ENCODE results near the gene CARD14.
A peak's percentile ranks its signal among the peaks of the same experiment; 100 is the strongest.
"Not testable (repeated sequence)": the region's sequence is repeated elsewhere in the genome, so short reads cannot be mapped to it uniquely, and the experiment has no call there.

The CARD14 gene

GRCh38 chr17:80195671-80196529, 26.1 kb downstream of the CARD14 start:
- Histone ChIP-seq H3K36me3 (ENCODE audit: control insufficient read depth, insufficient read depth, low read length) (no peaks in the 10 kb centered on the region), H3K4me1 (no peaks in the 10 kb centered on the region), H3K4me2 (ENCODE audit: low read length) (no peak overlapping the region), H2AFZ (no peak overlapping the region), H3K4me3 (ENCODE audit: low read depth, low read length) (no peak overlapping the region), H3K79me2 (no peaks in the 10 kb centered on the region), H3K9me3 (ENCODE audit: control insufficient read depth, low read length) (no peaks in the 10 kb centered on the region), H3K9ac (no peak overlapping the region), H3K27ac (no peak overlapping the region), H3K27me3 (ENCODE audit: control insufficient read depth, insufficient read depth, low read length) (no peaks in the 10 kb centered on the region)
- TF ChIP-seq CTCF (IDR thresholded peaks at IDR 0.05): peak; percentile 83

DNA sequence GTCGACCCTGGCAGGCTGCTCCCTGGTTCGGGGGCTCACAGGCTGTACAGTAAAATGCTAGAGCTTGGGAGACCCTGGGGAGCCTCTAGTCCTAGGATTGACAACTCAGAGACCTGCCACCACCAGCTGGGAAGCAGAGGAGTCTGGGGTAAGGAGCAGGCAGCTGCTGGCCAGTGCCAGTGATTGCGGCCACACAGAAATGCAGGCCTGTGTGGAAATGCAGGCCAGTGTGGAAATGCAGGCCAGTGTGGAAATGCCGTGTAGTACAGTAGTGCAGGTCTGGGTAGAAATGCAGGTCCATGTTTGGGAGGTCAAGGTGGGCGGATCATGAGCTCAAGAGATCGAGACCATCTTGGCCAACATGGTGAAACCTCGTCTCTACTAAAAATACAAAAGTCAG, 26.8 kb downstream of the CARD14 start:
- Histone ChIP-seq H3K4me3 (ENCODE audit: low read depth, low read length) (no peak overlapping the region), H3K9ac (no peak overlapping the region), H2AFZ (no peak overlapping the region), H3K4me2 (ENCODE audit: low read length) (no peak overlapping the region), H3K27me3 (ENCODE audit: control insufficient read depth, insufficient read depth, low read length) (no peaks in the 10 kb centered on the region), H3K36me3 (ENCODE audit: control insufficient read depth, insufficient read depth, low read length) (no peaks in the 10 kb centered on the region), H3K79me2 (no peaks in the 10 kb centered on the region), H3K9me3 (ENCODE audit: control insufficient read depth, low read length) (no peaks in the 10 kb centered on the region), H3K27ac (no peak overlapping the region), H3K4me1 (no peaks in the 10 kb centered on the region)
- TF ChIP-seq CTCF (IDR thresholded peaks at IDR 0.05): no peak

GRCh38 chr17:80198144-80198661, 28.4 kb downstream of the CARD14 start:
- no peak for TF ChIP-seq CTCF (IDR thresholded peaks at IDR 0.05)
- Histone ChIP-seq H3K4me3 (ENCODE audit: low read depth, low read length) (no peak overlapping the region), H3K9ac (no peak overlapping the region), H3K27ac (no peak overlapping the region), H3K9me3 (ENCODE audit: control insufficient read depth, low read length) (no peaks in the 10 kb centered on the region), H3K36me3 (ENCODE audit: control insufficient read depth, insufficient read depth, low read length) (no peaks in the 10 kb centered on the region), H3K27me3 (ENCODE audit: control insufficient read depth, insufficient read depth, low read length) (no peaks in the 10 kb centered on the region), H2AFZ (no peak overlapping the region), H3K79me2 (no peaks in the 10 kb centered on the region), H3K4me1 (no peaks in the 10 kb centered on the region), H3K4me2 (ENCODE audit: low read length) (no peak overlapping the region)

DNA sequence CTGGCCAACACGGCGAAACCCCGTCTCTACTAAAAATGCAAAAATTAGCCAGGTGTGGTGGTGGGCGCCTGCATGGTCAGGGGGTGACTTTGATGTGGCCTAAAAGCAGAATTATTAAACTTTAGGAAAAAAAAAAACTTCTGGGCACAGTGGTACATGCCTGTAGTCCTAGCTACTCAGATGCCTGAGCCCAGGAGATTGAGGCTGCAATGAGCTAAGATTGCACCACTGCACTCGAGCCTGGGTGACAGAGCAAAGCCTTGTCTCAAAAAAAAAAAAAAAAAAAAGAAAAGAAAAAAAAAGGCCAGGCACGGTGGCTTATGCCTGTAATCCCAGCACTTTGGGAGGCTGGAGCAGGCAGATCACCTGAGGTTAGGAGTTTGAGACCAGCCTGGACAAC, 29.5 kb downstream of the CARD14 start:
- not testable (repeated sequence) for H3K4me1 ChIP-seq; H3K36me3 ChIP-seq (ENCODE audit: control insufficient read depth, insufficient read depth, low read length); H3K9ac ChIP-seq; H3K9me3 ChIP-seq (ENCODE audit: control insufficient read depth, low read length); H2AFZ ChIP-seq; H3K27ac ChIP-seq; H3K27me3 ChIP-seq (ENCODE audit: control insufficient read depth, insufficient read depth, low read length); H3K4me3 ChIP-seq (ENCODE audit: low read depth, low read length); H3K4me2 ChIP-seq (ENCODE audit: low read length); H3K79me2 ChIP-seq

DNA sequence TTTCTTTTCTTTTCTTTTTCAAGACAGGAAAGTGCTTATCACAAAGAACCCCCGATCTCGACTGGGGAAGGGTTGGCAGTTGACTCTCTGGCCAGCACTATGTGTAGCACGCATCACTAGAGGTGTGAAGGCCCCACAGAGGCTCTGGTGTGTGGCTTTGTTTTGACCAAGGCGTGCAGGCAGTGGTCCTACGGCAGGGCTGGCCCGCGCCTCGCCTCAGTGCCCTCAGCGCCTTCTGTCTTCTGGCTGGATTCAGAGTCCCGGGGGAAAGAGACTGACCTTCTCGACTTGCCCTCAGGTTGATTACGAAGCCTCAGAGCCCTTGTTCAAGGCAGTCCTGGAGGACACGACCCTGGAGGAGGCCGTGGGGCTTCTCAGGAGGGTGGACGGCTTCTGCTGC, 31.6 kb downstream of the CARD14 start:
- Histone ChIP-seq H3K9me3 (ENCODE audit: control insufficient read depth, low read length) (no peaks in the 10 kb centered on the region), H3K79me2 (no peaks in the 10 kb centered on the region), H3K27me3 (ENCODE audit: control insufficient read depth, insufficient read depth, low read length) (no peaks in the 10 kb centered on the region), H3K36me3 (ENCODE audit: control insufficient read depth, insufficient read depth, low read length) (no peaks in the 10 kb centered on the region), H3K9ac (no peak overlapping the region), H3K4me1 (no peaks in the 10 kb centered on the region), H3K4me2 (ENCODE audit: low read length) (no peak overlapping the region), H3K4me3 (ENCODE audit: low read depth, low read length) (no peak overlapping the region), H2AFZ (no peak overlapping the region), H3K27ac (no peak overlapping the region)
- TF ChIP-seq CTCF (IDR thresholded peaks at IDR 0.05): no peak
